Activated CD8-positive, alpha-beta memory T cell treated with anti-CD3 and anti-CD28 coated beads, Interleukin-2, amount 50 U/mL, for 1 hour (primary cell): ENCODE results near the gene SLC9A3.

Source experiments
- DNase-seq: peaks from one replicate; pipeline ENCODE4 v3.0.0-alpha.2; 2020; ENCODE audit errors: extremely low read depth

The SLC9A3 gene

DNA sequence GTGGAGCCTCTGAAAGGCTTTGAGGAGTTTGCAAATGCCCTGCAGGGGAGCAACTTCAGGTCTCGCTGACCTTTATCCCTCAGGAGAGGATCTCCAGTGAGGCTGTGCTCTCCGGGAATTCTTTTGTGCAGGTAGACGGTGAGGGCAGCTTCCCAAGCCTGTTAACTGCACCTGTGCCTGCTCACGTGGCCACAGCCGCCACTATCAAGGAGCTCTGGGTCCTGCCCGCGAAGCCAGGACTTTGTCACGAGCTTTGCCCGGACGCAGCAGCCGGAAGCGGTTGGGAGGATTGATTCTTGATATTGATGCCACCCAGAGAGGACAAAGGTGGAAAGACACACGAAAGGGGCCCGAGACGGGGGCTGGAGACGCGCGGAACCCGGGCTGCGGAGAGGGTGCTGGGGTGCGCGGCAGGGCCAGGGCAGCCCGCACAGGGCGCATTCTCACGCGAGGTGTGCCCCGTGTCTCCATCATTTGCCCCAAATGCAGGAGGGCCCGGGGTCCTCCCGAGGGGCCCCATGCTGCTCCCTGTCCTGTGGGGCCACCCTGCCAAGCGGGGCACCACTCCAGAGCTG, 18.2 kb downstream of the SLC9A3 start:
- DNase-seq, result no peak

DNA sequence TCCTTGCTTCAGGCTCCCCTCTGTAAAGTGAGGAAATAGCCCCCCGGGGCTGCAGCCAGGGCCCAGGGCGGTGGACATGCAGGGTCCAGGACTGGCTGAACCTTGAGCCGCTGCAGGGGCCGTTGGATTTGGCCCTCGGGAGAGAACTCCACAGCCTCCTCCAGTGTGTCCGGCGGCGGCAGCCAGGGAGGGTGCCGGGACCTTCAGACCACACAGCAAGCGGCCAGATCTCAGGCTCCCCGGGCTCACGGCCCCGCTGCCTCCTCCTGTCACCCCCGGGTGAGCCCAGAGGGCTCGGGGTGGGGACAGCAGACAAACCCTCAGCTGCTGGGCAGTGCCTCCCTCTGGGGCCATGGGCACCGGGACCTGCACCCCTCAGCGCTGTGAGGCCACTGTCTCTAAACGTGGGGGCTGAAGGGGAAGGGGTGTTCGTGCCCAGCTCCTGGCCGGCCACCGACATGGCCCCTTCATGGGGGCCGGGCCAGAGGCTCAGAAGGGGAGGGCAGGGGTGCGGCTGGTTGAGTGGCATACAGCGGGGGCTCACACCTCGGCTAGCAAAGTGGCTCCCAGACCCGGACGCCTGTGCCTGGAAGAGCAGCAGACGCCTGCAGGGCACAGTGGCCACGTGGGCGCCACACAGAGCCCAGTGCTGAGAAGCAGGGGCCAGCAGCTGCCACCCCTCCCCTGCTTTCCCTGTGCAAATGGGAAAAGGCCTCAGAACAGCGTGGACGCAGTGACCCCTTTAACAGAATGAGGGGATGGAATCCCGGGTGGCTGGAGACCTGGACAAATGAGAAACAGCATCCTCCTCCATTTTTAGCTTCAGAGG, 19.7 kb downstream of the SLC9A3 start:
- no peak for DNase-seq

DNA sequence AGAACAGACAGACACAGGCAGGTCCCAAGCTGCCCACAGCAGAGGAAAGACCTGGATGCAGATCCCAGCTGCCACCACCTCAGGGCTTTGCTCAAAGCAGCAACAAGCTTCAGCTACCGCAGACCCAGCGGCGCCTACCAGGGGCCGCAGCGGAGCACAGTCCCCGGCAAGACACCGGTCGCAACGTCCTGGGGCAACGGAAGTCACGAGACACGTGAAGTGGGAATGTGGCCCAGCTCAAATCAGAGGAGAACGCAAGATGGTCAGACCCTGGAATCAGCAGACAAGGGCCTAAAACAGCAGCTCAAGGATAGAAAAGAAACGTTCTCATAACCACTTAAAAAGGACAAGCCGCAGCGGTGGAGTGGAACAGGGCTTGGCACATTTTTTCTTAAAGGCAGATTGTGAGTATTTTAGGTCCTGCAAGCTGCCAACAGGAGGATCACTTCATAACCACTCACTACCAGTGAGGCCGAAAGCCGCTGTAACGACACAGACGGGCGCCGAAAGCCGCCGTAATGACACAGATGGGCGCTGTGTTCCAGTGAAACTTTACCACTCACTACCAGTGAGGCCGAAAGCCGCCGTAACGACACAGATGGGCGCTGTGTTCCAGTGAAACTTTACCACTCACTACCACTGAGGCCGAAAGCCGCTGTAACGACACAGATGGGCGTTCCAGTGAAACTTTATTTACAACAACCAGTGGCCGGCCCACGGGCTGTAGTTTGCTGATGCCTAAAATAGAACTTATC, 21.7 kb downstream of the SLC9A3 start:
- DNase-seq, result no peak

DNA sequence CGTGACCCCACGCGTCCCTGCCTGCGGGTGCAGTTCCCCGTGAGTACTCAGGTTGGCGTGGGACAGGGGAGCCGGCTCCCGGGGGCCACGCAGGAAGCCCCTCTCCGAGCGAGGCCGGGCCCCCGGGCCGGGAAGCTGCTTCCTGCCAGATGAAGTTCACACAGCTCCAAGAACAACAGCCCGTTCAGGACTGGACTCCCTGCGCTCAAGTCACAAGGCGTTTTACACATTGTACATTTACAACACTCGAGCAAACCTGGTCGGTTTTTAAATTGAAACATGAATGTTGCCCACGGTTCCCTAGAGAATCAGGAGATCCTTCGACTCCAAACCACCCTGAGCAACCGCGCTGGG, 22.4 kb downstream of the SLC9A3 start:
- no peak for DNase-seq

DNA sequence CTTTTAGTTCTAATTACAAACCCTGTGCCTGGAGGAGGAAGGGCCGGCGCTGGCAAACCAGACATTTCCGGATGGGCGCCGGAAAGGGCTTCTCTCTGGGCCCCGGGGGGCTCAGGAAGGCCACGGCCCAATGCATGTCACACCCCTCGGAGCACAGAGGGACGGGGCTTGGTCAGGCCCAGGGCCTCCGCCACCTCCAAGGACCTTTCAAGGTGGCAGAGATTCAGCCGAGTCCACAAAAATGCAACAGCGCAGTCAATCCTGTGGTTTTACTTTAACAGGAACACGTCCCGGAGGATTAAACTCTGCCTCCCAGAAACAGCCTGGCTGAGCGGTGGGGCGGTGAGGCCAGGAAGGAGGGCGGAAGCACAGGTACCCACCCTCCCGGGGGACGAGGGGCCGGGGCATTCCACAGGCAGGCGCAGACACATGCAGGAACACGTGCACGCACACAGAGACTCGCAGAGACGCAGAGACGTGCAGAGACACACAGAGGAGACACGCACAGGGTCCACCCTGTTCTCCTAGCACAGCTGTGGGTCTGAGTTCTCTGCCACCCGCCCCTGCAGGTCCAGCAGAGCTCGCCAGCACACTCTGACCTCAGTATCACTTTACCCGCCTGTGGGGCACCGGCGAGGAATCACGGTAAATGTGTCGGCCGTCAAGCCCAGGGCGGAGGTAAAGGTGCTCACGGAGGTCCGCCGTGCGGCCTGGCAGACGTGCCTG, 23.0 kb downstream of the SLC9A3 start:
- DNase-seq, result no peak

DNA sequence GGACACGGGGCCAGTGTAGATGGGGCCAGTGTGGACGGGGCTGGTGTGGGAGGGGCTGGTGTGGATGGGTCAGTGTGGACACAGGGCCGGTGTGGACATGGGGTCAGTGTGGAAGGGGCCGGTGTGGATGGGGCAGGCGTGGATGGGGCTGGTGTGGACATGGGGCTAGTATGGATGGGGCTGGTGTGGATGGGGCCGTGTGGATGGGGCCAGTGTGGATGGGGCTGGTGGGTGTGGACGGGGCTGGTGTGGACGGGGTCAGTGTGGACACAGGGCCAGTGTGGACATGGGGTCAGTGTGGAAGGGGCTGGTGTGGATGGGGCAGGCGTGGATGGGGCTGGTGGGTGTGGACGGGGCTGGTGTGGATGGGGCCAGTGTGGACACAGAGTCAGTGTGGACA, 23.8 kb downstream of the SLC9A3 start:
- DNase-seq, result no peak

DNA sequence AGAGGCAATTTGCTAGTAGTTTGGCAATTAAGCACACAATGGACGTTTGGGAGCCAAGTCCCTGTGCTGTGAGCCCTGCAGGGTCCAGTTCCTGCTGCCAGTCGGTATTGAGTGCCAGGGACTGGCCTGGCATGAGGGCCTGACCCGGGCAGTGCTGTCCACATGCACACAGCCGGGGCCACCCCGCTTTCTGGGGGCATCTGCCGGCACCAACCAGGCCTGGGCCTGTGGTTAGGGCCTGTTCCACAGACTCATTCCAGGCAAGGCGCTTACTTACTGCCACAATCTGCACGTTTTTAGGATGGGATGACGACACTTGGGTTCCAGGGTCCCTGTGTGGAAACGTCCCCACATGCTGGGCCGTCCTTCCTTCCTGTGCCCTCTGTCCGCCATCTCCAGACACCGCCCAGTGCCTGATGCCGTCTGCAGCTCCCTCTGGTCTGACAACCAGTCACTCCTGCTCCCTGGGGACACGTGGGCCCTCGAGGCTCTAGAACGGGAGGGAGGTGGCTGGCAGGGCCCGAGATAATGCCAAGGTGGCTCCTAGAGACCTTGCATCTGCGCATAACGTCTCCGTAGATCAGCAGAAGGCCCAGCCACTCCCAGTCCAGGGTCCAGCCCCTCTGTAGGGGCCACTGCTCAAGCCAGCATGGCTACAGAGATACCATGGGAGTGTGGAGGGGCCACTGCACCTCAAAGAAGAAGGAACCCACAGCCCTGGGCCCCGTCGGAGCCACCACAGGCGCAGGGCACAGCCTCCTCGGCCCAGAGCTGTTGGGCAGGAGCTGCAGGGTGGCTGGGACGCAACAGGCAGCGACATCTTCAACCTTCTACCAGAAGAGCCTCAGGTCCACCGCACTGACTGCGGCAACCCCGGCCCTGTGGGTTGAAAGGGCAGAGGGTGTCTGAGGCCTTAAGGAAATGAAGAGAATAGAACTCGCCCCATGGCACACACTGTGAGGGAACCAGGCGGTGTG, 24.7 kb downstream of the SLC9A3 start:
- no peak for DNase-seq

DNA sequence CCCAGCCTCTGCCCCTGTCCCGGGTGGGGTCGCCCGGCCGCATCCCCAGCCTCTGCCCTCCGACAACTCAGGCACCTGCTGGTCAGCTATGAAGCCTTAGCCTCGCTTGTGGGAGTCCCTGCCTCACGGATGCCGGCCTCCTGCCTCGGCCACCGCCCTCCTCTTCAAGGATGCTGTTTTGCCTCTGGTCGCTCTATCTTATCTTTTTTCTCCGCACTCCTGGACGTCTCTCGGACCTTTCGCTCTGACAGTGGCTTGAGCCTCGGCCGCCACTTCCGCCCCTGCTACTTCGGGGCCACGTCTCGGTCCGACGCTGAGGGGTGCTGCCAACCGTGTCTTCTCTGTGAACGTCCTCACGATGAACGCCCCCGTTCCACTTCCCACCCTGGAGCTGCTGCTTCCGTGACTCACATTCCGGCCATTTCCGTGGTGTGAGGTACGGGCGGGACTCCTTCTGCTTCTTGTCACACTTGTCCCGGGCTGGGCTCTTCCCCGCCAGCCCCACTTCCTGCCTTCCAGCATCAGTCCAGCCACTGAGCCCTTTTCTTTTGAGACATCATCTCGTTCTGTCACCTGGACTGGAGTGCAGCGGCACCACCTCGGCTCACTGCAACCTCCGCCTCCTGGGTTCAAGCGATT, 26.3 kb downstream of the SLC9A3 start:
- DNase-seq, result no peak

DNA sequence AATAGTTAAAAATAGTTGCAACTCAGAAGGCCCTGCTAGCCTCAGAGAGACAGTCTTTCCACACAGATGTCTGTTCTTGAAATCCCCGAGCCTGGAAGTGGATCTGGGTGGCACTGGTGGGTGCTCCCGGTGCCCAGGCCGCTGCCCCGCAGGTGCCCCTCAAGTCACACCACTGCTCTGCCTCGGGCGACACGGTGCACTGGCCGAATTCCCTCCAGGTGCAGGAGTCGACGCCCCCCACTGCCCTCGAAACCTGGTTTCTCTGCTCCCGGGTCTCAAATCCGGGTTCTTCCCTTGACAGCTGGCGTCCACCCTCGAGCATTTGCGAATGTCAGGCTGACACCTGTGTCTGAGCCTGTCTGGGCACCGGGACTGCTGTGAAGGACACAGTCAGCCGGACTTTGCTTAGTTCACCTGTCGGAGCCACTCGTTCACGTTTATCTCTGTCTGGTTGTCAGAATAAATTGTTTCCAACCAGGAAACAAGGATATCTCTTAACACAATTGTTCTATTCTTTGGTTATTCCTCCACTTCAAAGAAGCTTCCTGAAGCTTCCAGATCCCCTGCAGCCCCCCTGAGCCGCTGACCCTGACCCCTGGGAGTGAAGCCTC, 27.1 kb downstream of the SLC9A3 start:
- DNase-seq, result no peak

DNA sequence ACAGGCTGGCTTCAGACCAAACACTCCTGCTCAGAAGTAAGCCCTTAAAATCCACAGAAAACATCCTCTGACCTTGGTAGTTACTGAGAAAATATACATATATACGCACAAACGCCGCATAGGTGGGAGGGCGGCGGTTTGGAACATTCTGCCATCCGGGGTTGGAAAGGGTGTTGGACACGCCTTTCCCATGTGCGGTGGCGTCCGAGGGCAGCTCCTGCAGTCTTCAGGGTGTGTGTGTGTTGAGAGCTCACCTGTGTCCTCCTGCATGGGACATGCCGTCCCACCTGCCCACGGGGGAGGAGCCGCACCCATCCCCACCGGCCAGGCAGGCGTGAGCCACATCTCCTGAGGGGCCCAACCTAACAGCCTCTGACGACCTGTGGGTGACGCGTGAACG, 28.2 kb downstream of the SLC9A3 start:
- no peak for DNase-seq

DNA sequence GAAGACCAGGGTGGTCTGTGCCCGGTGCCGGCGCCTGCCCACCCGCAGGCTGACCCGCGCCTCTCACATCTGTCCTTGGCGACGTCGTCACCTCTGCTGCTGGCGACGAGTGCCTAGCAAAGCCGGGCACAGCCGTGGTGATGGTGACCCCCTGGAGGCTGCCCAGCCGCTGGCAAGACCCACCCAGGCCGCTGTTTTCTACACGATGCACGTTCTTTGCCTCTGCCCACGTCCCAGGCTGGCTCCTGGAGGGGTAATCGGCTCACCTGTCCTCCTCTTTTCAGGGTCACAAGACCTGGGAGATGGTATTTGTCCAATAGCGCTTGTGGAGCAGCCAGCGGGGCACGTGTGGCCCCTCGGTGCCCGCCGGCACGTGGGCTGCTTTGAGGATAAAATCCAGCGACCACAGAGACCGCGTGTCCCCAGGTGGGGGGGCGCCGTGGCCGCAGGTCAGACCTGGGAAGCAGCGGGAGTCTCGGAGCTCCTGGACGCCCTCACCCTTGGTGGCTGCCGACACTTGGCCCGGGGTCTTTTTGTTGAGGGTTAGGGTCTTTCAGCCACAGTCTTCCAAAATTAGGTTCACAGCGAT, 29.5 kb downstream of the SLC9A3 start:
- no peak for DNase-seq

DNA sequence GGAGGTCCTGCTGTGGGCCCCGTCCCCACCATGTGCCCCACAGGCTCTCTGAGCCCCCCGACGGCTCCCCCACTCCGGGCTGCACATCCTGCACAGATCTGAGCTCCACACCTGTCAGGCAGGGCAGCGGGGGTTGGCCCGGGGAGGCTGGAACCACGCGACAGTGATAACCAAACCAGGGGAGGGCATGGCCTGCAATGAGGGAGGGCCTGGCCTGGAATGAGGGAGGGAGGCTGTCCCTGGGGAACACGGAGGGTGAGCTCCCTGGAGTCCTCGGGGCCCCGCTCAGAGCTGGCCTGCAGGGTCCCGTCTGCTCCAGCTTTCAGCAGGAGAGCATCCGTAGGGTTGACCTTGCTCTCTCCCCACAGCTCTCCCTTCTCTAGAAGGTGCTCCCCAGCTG, 30.5 kb downstream of the SLC9A3 start:
- no peak for DNase-seq

DNA sequence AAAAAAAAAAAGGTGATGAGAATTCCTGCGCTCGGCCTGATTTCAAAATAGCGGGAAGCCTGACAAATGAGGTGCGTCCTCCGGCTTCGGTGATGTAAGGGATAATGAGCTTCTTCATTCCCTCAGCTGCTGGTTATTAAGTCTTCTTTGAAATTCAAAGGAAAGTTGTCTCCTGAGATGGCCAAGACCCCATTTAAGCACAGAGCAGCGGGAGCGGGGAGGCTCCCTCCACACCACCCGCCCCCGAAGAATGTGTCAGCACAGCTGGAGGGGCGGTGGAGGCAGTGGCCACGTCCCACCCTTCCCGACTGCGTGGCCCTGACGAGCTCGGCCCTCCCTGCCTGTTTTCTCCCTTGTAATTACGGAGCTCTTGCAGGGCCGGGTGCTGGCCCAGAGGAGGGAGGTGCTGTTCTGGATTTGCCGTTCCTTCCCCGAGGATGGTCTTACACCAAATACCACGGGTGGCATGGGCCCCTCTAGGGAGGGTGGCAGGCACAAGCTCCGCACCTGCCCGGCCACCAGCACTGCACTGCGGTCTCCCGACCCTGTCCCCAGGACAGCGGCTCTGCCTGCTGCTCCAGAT, 31.0 kb downstream of the SLC9A3 start:
- DNase-seq, result no peak

DNA sequence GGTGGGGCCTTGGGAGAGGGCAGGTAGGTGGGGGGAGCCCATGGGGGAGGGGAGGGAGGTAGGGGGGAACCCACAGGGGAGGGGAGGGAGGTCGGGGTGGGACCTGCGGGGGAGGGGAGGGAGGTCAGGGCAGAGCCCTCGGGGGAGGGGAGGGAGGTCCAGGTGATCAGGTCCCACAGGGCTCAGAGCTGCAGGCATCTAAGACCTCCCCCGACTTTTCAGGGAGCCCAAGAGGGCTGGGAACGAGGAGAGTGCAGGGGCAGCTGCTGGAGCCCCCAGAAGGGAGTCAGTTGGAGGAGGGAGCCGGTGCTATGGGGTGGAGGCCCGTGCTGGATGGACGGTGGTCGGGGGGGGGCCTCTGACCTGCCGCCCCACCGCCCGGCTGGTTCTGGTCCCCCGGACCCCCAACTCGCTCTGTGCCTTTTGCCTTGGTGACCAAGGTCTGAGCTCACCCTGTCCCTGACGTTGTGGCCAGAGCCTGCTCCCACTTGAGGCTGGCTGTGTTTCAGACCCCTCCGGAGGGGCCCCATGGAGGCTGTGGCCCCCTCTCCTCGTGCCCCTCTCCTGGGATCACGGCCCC, 31.8 kb downstream of the SLC9A3 start:
- no peak for DNase-seq

DNA sequence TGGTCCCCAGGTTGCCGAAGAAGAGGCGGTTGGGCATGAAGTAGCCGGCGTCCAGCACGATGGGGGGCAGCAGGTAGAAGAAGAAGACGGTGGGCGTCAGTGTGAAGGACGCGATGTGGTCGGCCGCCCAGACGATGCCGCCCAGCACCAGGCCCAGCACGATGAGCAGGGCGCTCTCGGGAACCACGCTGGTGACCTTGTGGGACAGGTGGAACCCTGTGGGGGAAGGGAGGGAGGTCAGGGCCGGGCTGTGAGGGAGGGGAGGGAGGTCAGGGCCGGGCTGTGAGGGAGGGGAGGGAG, 32.4 kb downstream of the SLC9A3 start:
- DNase-seq, result no peak

DNA sequence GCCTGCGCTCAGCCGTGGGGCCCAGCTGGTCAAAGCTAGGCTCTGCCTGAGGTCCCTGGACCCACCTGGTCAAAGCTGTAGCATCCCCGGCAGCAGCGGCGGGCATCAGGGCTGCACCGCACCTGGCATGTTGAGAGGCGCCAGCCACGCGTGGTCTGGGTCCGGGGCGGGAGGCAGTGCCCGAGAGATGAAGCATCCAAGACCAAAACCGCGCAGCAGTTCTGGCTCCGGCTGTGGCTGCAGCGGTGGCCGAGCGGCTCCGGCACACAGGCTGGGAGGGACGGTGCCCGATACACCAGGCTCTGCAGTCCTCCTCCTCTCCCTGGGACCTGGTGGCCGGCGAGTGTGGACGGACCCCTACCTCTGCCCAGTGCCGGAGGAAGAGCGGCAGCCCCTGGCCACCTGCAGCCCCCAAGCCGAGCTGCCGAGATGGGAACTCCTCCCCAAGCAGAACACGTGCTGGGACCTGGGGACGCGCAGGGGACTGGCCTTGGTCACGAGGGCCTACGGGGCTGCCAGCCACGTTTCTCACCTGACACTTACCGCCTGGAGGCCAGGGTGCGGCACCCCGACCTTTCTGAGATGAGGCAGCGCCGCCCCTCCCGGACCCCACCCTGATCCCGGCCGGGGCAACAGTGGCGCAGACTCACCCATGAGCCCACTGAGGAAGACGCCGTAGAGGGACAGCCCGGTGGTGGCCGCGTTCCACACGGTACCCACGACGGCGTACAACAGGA, 33.0 kb downstream of the SLC9A3 start:
- DNase-seq, result no peak

DNA sequence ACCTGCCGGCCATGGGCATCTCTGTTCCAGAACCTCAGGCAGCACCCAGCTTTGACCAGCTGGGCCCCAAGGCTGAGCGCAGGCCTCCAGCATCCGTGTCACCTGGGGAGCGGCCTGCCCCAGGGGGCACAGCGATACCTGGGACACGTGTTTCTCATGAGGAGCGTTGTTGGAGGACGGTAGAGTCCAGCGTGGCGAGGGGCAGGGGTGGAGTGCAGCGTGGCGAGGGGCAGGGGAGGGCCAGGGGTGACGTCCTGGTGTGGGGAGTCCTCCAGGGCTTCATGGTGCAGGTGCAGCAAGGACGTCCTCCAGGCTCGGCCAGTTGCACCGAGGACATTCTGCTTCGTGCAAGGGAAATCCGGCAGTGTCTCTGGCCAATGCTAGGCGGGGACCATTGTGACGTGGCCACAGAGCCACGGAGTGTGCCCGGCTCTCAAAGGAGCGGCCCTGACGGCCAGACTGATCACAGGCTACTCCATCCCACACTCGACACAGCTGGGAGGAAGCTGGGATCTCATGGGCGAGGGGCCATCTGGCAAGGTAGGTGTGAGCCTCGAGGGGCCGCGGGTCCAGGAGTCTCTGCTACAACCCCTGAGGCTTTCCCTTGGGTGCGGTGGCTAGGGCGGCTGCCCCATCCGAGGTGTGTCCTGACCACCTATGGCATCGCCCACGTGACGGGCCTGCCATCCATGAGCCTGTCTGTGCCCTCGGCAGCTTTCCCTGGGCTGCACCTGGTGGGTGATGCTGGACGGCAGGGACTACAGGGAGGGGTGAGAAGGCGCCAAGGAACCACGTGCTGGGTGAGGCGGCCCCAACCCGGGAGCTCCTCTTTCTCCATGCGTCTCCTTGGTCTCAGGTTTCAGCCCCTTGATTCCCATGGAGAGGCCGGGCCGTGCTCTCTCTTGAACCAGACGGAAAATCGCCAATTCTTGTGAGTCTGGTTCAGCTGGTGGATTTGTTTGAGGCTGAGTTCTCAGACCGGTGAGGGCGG, 33.8 kb downstream of the SLC9A3 start:
- DNase-seq, result no peak
